ENCODE results near the gene PRRC2A.
A peak's percentile ranks its signal among the peaks of the same experiment; 100 is the strongest.
"Not testable (repeated sequence)": the region's sequence is repeated elsewhere in the genome, so short reads cannot be mapped to it uniquely, and the experiment has no call there.

Gene PRRC2A

DNA sequence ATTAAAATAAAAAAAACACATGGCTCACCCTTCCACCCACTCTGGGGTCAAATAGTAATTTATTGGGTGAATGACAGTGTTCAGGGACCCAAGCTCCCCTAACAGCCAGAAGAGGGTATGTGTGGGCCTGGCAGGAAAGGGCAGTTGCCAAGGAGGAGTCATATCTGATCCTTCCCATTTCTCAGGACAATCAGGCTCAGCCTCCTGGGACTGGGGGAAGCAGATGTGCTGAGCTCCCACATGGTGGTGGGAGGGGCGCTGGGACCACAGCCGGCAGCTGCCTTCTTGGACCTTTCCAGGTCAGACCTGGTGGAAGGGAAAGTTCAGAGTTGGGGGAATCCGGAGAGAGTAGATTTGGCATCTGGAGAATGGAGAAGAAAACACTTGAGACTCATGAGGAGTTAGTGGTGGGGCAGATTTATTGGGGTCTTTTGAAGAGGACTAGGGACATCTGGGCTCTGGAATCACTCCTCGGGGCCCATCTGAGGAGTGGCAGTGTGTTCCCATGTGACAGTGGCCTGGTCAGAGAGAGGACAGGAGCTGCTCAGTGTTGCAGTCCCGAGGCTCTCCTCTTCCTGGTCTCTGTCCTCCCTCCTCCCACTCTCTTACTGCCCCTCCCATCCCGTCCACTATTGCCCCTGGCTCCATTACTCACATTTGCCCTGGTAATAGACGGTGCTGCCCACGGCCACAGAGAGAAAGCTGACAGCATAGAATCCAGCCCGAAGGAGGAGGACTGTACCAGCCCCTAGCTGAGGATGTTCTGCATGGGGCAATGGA, 31.5 kb upstream of the PRRC2A start:
- Histone ChIP-seq H3K9ac (ENCODE audit: low read length) (no peak overlapping the region), H3K36me3 (ENCODE audit: control insufficient read depth, insufficient read depth, low read length) (no peaks in the 10 kb centered on the region), H3K4me1 (ENCODE audit: control insufficient read depth, insufficient read depth, low read length) (no peaks in the 10 kb centered on the region), H3K27me3 (ENCODE audit: control insufficient read depth, insufficient read depth, low read length) (peaks cover 5% of the 10 kb centered on the region), H3K9me3 (ENCODE audit: control insufficient read depth, low read length) (no peaks in the 10 kb centered on the region), H3K4me3 (ENCODE audit: low read length) (no peak overlapping the region)

DNA sequence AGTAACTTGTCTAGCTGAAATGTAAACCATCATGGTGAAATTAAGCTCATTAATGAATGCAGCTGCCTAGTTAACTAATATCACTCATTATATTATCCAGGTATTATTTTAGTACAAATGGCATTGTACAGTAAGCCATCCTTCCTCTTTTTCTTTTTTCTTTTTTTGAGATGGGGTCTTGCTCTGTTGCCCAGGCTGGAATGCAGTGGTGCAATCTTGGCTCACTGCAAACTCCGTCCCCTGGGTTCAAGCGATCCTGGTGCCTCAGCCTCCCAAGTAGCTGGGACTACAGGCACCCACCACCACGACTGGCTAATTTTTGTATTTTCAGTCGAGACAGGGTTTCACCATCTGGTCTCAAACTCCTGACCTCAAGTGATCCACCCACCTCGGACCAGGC, 29.8 kb upstream of the PRRC2A start:
- H3K27me3 ChIP-seq (ENCODE audit: control insufficient read depth, insufficient read depth, low read length); H3K4me3 ChIP-seq (ENCODE audit: low read length); H3K4me1 ChIP-seq (ENCODE audit: control insufficient read depth, insufficient read depth, low read length); H3K9me3 ChIP-seq (ENCODE audit: control insufficient read depth, low read length); H3K9ac ChIP-seq (ENCODE audit: low read length); H3K36me3 ChIP-seq (ENCODE audit: control insufficient read depth, insufficient read depth, low read length): not testable (repeated sequence)

DNA sequence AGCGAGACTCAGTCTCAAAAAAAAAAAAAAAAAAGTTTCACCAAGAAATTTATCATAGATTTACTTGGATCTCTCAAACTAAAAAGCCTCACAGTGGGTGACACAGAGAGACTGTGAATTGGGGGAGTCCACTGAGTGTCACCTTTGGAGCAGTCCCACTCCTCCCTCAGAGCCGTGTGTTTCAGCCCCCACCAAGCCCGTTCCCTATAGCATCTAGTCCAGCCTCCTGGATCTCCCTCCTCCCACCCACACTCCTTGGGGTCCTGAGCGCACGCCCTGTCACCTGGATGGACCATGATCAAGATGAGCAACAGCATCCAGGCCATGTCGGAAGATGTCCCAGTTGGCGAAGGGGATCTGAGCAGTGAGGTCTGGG, 28.1 kb upstream of the PRRC2A start:
- H3K9ac ChIP-seq (ENCODE audit: low read length), result no peak overlapping the region
- H3K27me3 ChIP-seq (ENCODE audit: control insufficient read depth, insufficient read depth, low read length), result no peaks in the 10 kb centered on the region
- H3K4me1 ChIP-seq (ENCODE audit: control insufficient read depth, insufficient read depth, low read length), result no peaks in the 10 kb centered on the region
- H3K4me3 ChIP-seq (ENCODE audit: low read length), result no peak overlapping the region
- H3K36me3 ChIP-seq (ENCODE audit: control insufficient read depth, insufficient read depth, low read length), result no peaks in the 10 kb centered on the region
- H3K9me3 ChIP-seq (ENCODE audit: control insufficient read depth, low read length), result no peaks in the 10 kb centered on the region

DNA sequence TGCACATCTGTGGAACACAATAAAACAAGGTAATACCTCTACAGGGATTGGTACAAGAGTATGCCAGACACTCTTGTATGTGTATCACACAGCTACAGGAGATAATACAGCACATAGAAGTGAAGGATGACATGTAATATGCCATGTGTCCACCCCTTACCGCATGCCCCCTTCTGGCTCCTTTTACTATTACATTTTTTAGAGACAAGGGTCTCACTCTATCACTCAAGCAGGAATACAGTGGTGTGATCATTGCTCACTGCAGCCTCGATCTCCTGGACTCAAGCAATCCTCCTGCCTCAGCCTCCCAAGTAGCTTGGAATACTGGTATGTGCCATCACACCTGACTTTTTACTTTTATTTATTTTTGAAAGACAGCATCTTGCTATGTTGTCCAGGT, 23.5 kb upstream of the PRRC2A start:
- Histone ChIP-seq H3K9ac (ENCODE audit: low read length) (no peak overlapping the region), H3K4me3 (ENCODE audit: low read length) (no peak overlapping the region), H3K9me3 (ENCODE audit: control insufficient read depth, low read length) (no peaks in the 10 kb centered on the region), H3K36me3 (ENCODE audit: control insufficient read depth, insufficient read depth, low read length) (no peaks in the 10 kb centered on the region), H3K27me3 (ENCODE audit: control insufficient read depth, insufficient read depth, low read length) (no peaks in the 10 kb centered on the region), H3K4me1 (ENCODE audit: control insufficient read depth, insufficient read depth, low read length) (no peaks in the 10 kb centered on the region)

DNA sequence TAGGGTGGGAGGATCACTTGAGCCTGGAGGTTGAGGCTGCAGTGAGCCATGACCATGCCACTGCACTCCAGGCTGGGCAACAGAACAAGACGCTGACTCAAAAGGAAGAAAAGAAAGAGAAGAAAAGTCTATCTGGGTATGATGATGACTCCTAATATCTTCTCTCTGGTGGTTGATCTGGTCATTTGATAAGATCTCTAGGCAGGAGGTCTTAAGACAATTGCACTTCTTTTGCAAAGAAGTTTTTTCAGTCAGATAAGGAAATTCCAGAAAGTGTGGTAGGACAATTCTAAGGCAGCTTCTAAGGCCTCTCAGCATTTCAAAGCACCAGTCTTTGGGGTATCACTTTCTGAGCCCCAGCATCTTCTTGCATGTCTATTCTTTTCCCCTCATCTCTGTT, 13.2 kb upstream of the PRRC2A start:
- H3K9ac ChIP-seq (ENCODE audit: low read length), result no peak overlapping the region
- no peaks in the 10 kb centered on the region for H3K4me1 ChIP-seq (ENCODE audit: control insufficient read depth, insufficient read depth, low read length)
- H3K9me3 ChIP-seq (ENCODE audit: control insufficient read depth, low read length), result no peaks in the 10 kb centered on the region
- H3K36me3 ChIP-seq (ENCODE audit: control insufficient read depth, insufficient read depth, low read length), result no peaks in the 10 kb centered on the region
- H3K4me3 ChIP-seq (ENCODE audit: low read length), result no peak overlapping the region
- no peaks in the 10 kb centered on the region for H3K27me3 ChIP-seq (ENCODE audit: control insufficient read depth, insufficient read depth, low read length)

DNA sequence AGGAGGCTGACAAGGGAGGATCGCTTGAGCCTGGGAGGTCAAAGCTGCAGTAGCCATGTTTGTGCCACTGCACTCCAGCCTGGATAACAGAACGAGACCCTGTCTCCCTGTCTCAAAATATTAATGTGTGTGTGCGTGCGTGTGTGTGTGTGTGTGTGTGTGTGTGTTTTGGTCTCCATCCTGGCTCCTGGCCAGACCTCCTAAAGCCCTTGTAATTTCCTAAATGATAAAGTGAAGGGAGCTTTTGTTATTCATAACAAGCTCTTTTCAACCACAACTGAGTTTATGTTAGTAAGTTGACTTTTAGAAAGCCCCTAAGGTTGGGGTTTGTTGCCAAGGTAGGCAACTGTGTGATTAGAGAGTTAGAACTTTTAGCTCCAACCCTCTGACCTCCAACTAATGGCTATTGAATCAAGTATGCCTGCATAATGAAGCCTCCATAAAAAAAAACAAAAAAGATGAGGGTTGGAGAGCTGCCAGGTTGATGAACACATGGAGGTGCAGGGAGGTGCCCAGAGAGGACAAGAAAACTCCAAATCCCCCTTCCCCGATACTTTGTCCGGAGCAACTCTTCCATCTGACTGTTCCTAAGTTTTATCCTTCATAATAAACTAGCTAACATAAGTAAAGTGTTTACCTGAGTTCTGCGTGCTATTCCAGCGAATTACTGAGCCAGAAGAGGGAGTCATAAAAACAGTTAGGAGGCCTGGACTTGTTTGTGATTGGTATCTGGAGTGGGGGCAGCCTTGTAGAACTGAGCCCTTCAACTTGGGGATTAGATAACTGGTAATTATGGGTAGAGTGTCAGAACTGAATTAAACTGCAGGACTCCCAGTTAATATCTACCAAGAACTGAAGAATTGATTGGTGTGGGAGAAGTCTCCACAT, 10.8 kb upstream of the PRRC2A start:
- Histone ChIP-seq H3K27me3 (ENCODE audit: control insufficient read depth, insufficient read depth, low read length) (no peaks in the 10 kb centered on the region), H3K4me3 (ENCODE audit: low read length) (no peak overlapping the region), H3K36me3 (ENCODE audit: control insufficient read depth, insufficient read depth, low read length) (no peaks in the 10 kb centered on the region), H3K4me1 (ENCODE audit: control insufficient read depth, insufficient read depth, low read length) (no peaks in the 10 kb centered on the region), H3K9me3 (ENCODE audit: control insufficient read depth, low read length) (no peaks in the 10 kb centered on the region), H3K9ac (ENCODE audit: low read length) (no peak overlapping the region)

DNA sequence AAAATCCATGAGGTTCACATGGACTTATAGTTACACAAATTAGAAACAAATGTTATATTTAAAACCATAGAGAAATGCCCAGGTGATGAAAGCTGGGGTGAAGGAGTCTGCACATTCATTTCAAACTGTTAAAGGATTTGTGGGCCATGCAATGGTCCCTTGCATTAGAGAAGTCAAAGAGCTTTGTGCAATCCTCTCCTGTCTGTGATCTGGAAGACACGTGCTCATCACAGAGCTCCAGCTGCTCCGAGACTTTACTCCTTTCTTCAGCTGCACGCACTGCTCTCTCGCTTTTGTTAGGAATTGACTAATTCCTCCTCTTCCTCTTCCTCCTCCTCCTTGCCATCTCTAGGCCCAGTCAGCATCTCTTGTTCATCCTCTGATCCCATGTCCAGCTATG, 9.5 kb upstream of the PRRC2A start:
- Histone ChIP-seq H3K36me3 (ENCODE audit: control insufficient read depth, insufficient read depth, low read length) (no peaks in the 10 kb centered on the region), H3K27me3 (ENCODE audit: control insufficient read depth, insufficient read depth, low read length) (no peaks in the 10 kb centered on the region), H3K9ac (ENCODE audit: low read length) (no peak overlapping the region), H3K4me3 (ENCODE audit: low read length) (no peak overlapping the region), H3K4me1 (ENCODE audit: control insufficient read depth, insufficient read depth, low read length) (no peaks in the 10 kb centered on the region), H3K9me3 (ENCODE audit: control insufficient read depth, low read length) (no peaks in the 10 kb centered on the region)

DNA sequence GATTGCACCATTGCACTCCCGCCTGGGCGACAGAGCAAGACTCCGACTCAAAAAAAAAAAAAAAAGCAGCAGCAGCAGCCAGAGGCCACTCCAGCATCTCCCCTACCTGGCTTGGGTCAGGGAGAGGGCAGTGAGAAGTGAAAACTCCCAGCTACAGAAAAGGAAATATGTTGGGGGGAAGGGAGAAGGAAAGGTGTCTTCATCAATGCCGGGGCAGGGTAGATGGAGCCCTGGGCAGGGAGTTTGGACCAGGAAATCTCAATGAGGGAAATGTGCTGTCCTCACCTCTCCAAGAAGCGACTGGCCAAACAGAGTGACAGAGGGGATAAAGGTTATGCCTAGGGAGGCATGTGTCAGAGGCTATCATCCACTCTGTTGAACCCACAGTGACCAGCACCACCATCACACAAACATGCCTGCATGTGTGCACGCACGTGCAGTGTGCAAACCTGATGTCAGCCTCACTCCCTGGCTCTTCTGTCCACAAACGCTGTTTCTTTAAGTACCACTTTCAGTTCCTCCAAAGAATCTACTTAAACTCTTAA, 6.4 kb upstream of the PRRC2A start:
- no peak overlapping the region for H3K4me3 ChIP-seq (ENCODE audit: low read length)
- H3K9me3 ChIP-seq (ENCODE audit: control insufficient read depth, low read length), result no peaks in the 10 kb centered on the region
- H3K4me1 ChIP-seq (ENCODE audit: control insufficient read depth, insufficient read depth, low read length), result no peaks in the 10 kb centered on the region
- no peaks in the 10 kb centered on the region for H3K36me3 ChIP-seq (ENCODE audit: control insufficient read depth, insufficient read depth, low read length)
- H3K9ac ChIP-seq (ENCODE audit: low read length), result no peak overlapping the region
- H3K27me3 ChIP-seq (ENCODE audit: control insufficient read depth, insufficient read depth, low read length), result no peaks in the 10 kb centered on the region

DNA sequence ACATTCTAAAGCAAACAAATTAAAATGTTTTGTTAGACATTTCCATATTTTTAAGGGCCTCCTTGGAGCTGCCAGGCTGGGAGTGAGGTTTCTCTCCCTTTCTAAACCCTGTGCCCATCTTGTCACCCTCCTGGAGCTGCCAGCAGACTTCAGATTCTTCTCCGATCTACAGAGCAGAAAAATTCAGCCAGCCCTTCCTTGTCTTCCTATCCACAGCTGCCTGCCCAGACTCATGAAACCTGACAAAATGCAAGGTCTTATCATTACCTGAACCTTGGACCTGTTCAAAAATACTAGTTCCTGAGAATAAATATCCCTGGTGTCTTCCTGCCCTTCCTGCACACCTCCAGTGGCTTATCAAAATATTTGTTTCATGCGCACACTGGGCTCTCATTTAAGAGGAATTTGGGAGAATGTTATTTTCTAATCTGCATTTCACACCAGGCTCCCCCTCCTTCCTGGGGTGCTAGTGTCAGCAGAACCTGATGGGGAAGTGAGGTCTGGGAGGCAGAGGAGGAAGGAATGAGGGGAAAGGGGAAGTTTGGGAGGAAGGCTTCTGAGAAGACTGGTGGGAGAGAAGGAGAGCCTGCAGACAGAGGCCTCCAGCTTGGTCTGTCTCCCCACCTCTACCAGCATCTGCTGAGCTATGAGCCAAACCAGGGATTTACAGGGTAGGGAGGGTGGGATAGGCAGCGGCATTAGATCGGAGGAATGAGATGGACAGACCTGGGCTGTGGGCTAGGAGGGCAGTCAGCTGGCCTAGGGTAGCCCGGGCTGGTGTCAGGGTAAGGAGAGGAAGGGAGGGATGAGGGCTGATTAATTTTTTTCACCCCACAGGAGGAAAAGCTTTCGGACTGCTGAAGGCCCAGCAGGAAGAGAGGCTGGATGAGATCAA, 5.6 kb upstream of the PRRC2A start, which contains the start of gene AIF1:
Gene AIF1, plus strand, starts transcription at position 551 of the 895 bp plus-strand sequence. Its CDS starts 96 bp downstream, at position 647.
- Histone ChIP-seq H3K9ac (ENCODE audit: low read length) (peak within 1 kb of the TSS; percentile 34), H3K4me3 (ENCODE audit: low read length) (no peak within 1 kb of the TSS), H3K36me3 (ENCODE audit: control insufficient read depth, insufficient read depth, low read length) (no peaks in the 10 kb centered on the region), H3K27me3 (ENCODE audit: control insufficient read depth, insufficient read depth, low read length) (no peaks in the 10 kb centered on the region), H3K4me1 (ENCODE audit: control insufficient read depth, insufficient read depth, low read length) (no peaks in the 10 kb centered on the region), H3K9me3 (ENCODE audit: control insufficient read depth, low read length) (no peaks in the 10 kb centered on the region)

DNA sequence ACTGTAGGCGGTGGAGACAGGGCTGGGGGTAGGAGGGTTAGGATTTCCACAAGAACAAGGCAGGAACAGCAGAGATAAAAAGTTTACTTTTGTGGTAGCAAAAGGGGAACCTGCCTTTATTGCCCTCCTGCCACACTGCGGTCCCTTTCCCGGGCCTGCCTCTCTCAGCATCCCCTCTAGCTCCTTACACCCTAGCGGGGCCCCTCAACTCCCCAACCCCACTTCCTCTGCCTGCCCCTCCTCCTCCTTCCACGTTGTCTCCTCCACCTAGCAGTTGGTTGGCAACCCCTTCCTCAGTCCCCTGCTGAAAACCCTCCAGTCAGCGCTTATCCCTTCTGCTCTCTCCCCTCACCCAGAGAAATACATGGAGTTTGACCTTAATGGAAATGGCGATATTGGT, 4.8 kb upstream of the PRRC2A start:
- Histone ChIP-seq H3K4me1 (ENCODE audit: control insufficient read depth, insufficient read depth, low read length) (no peaks in the 10 kb centered on the region), H3K36me3 (ENCODE audit: control insufficient read depth, insufficient read depth, low read length) (no peaks in the 10 kb centered on the region), H3K9ac (ENCODE audit: low read length) (no peak overlapping the region), H3K27me3 (ENCODE audit: control insufficient read depth, insufficient read depth, low read length) (no peaks in the 10 kb centered on the region), H3K9me3 (ENCODE audit: control insufficient read depth, low read length) (no peaks in the 10 kb centered on the region), H3K4me3 (ENCODE audit: low read length) (no peak overlapping the region)

DNA sequence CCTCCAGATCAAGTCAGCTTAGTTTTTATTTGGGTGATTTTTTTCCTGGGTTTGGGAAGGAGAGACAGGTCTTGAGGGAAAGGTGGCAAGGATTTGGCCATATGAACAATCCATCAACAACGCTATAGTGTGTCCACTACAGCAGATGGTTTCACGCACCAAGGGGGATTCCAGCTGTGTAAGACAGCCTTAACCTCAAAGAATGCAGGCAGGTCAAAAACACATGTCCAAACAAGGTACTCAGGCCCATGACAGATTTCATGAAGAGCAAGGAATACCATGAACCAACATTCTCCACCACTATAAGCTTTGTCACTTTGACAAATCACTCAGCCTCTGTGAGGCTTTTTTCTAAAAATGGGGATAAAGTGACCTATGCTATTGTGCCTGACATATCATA, 3.5 kb upstream of the PRRC2A start:
- Histone ChIP-seq H3K9ac (ENCODE audit: low read length) (no peak overlapping the region), H3K4me3 (ENCODE audit: low read length) (no peak overlapping the region), H3K9me3 (ENCODE audit: control insufficient read depth, low read length) (no peaks in the 10 kb centered on the region), H3K4me1 (ENCODE audit: control insufficient read depth, insufficient read depth, low read length) (peaks cover 9% of the 10 kb centered on the region), H3K27me3 (ENCODE audit: control insufficient read depth, insufficient read depth, low read length) (no peaks in the 10 kb centered on the region), H3K36me3 (ENCODE audit: control insufficient read depth, insufficient read depth, low read length) (no peaks in the 10 kb centered on the region)

Data from mucosa of stomach (tissue), 1 donor.